Heart left ventricle (tissue), 13 donors: ENCODE measurements around the gene SFT2D3.

Experiments
- CTCF ChIP-seq, 12 donors: fragments of 200-600 bp; sonication (generic) in 4 of 12; IDR thresholded peaks; one replicate each; pipeline versions ENCODE4 v1.5.0 to v1.8.0; 2018 to 2022; ENCODE audit warnings: antibody characterized with exemption in 12 of 12, mild to moderate bottlenecking in 5 of 12
- POLR2A ChIP-seq, 2 donors: fragments of 450-650 bp; IDR thresholded peaks; one replicate each; pipeline ENCODE4 v1.6.1; 2017; ENCODE audit warnings: antibody characterized with exemption in 2 of 2, mild to moderate bottlenecking in 2 of 2, moderate library complexity in 2 of 2
- donor health status: ischemic (EF 13 %, LVEDD 7.1; RV severe dilation, severe dysfunction).
- donor health status: DM: no; HTN: yes; CAD: no.
- donor health status: DM: no; HTN: no; CAD: no.
- donor health status: ischemic (EF 25% LVEDD 6.9; RV normal size, moderate dysfunction).
- donor health status: ischemic (EF 25% LVEDD 5.7; RV mildly dilated, moderate dysfunction).
- donor health status: ischemic (EF 35%, LVEDD 5.7; RV mildly dilated, moderate dysfunction).
- donor health status: nonischemic (EF 11% LVEDD 7.7; RV severe dilation, severe dysfunction).
- donor health status: DM: yes; HTN: yes; CAD: no.
- donor health status: PGD.
- donor health status: ischemic (EF 29% LVEDD 5.4; RV normal size, mild dysfunction).
- donor health status: nonischemic (EF 23%, LVEDD 6.1; RV moderate dilation, normal function).

- no peak for TF ChIP-seq CTCF (IDR thresholded peaks at IDR 0.05)
- no peak for TF ChIP-seq POLR2A (IDR thresholded peaks at IDR 0.05)
These were observed 17.0 kb downstream of the SFT2D3 start for GRCh38 chr2:127718271-127718670.
